Lower leg skin (tissue), 3 donors: ENCODE data around the gene CLASRP.

Experiments used
- CTCF ChIP-seq, 3 donors: fragments of 450-650 bp; IDR thresholded peaks; one replicate each; pipeline ENCODE4 v1.5.1; 2016; ENCODE audit warnings: antibody characterized with exemption in 3 of 3, mild to moderate bottlenecking in 3 of 3, moderate library complexity in 2 of 3
- POLR2A ChIP-seq, 2 donors: fragments of 450-650 bp; IDR thresholded peaks; one replicate each; pipeline ENCODE4 v1.6.1; 2016 to 2017; ENCODE audit warnings: antibody characterized with exemption in 2 of 2, mild to moderate bottlenecking in 1 of 2, moderate library complexity in 1 of 2

- no peak for TF ChIP-seq POLR2A (IDR thresholded peaks at IDR 0.05)
- TF ChIP-seq CTCF (IDR thresholded peaks at IDR 0.05), result no peak
These were observed 22.2 kb upstream of the CLASRP start for GRCh38 chr19:45016388-45017314.
